SK-N-SH (cell line): ENCODE measurements around the gene ZNF213. TPM values are rescaled to one million over a fixed set of nuclear protein-coding genes. Genes with fewer than 3 reads are reported as not detected.
A peak's percentile ranks its signal among the peaks of the same experiment; 100 is the strongest.

Experiments used
- CTCF ChIA-PET: fragments of 300-600, 350-600 bp; formaldehyde crosslinking; extraction: SDS; loops from one replicate; lab custom pipeline; 2021; lab: Yijun Ruan, JAX
- POLR2A ChIA-PET: fragments of 350-600 bp; sonication (Branson Sonifier 250); formaldehyde crosslinking; extraction: SDS; loops from one replicate; lab custom pipeline; 2020; ENCODE audit warnings: antibody characterized with exemption, inconsistent platforms; lab: Yijun Ruan, JAX
- DNase-seq: peaks from one replicate; pipeline ENCODE4 v3.0.0; 2012
- H2AFZ ChIP-seq: fragments of 200-600 bp; sonication (generic); 2 replicates; pipeline ENCODE4 v1.8.1; 2016; ENCODE audit warnings: antibody characterized with exemption, mild to moderate bottlenecking, low read depth
- H3F3A ChIP-seq: fragments of 200-600 bp; sonication (generic); replicated peaks from 2 replicates; pipeline ENCODE3; 2016; ENCODE audit warnings: antibody characterized with exemption, mild to moderate bottlenecking; ENCODE audit not compliant: insufficient read depth
- H3K27ac ChIP-seq, 2 experiments: fragments of 200-500 bp in 1 of 2; fragments of 200-600 bp in 1 of 2; sonication (Bioruptor generic) in 1 of 2; sonication (generic), shearing (Covaris generic) in 1 of 2; 2 replicates each; pipeline versions ENCODE4 v1.5.1 to v1.6.1; 2014 to 2016; ENCODE audit warnings: low read depth in 2 of 2, inconsistent platforms in 1 of 2, low read length in 1 of 2, mild to moderate bottlenecking in 1 of 2, mixed read lengths in 1 of 2
- H3K27me3 ChIP-seq: fragments of 200-600 bp; sonication (generic), shearing (Covaris generic); 2 replicates; pipeline ENCODE4 v1.6.1; 2016; ENCODE audit warnings: mixed run types; ENCODE audit not compliant: insufficient read depth
- H3K36me3 ChIP-seq, 2 experiments: fragments of 200-500 bp in 1 of 2; fragments of 200-600 bp in 1 of 2; sonication (Bioruptor generic) in 1 of 2; sonication (generic) in 1 of 2; replicated peaks in 1 of 2; 2 replicates each; pipeline versions ENCODE3 to v1.5.1; 2014 to 2016; ENCODE audit warnings: low read length in 1 of 2, mild to moderate bottlenecking in 1 of 2; ENCODE audit not compliant: insufficient read depth in 2 of 2, control insufficient read depth in 1 of 2
- H3K4me1 ChIP-seq, 2 experiments: fragments of 200-500 bp in 1 of 2; fragments of 200-600 bp in 1 of 2; sonication (Bioruptor generic) in 1 of 2; sonication (generic), shearing (Covaris generic) in 1 of 2; 2 replicates each; pipeline versions ENCODE4 v1.5.1 to v1.6.1; 2014 to 2016; ENCODE audit warnings: low read depth in 1 of 2, low read length in 1 of 2, mixed run types in 1 of 2; ENCODE audit not compliant: insufficient read depth in 2 of 2, control insufficient read depth in 1 of 2
- H3K4me2 ChIP-seq: fragments of 200-600 bp; sonication (generic), shearing (Covaris generic); 2 replicates; pipeline ENCODE4 v1.6.1; 2017; ENCODE audit warnings: mixed run types
- H3K4me3 ChIP-seq, 2 experiments: fragments of 200-500 bp in 1 of 2; fragments of 200-600 bp in 1 of 2; sonication (Bioruptor generic) in 1 of 2; sonication (generic), shearing (Covaris generic) in 1 of 2; 2 replicates each; pipeline versions ENCODE4 v1.5.1 to v1.8.1; 2014 to 2016; ENCODE audit warnings: low read depth in 2 of 2, inconsistent platforms in 1 of 2, low read length in 1 of 2, mild to moderate bottlenecking in 1 of 2, mixed read lengths in 1 of 2, moderate library complexity in 1 of 2
- H3K79me2 ChIP-seq: fragments of 200-600 bp; sonication (generic); 2 replicates; pipeline ENCODE4 v1.8.1; 2017; ENCODE audit warnings: mild to moderate bottlenecking; ENCODE audit not compliant: insufficient read depth
- H3K9ac ChIP-seq: fragments of 200-600 bp; sonication (generic); 2 replicates; pipeline ENCODE4 v1.6.1; 2017; ENCODE audit warnings: mixed run types
- H3K9me2 ChIP-seq: fragments of 200-600 bp; sonication (generic); 2 replicates; pipeline ENCODE4 v1.6.1; 2017; ENCODE audit warnings: mixed run types
- H3K9me3 ChIP-seq: fragments of 200-600 bp; sonication (generic); 2 replicates; pipeline ENCODE4 v1.6.1; 2017; ENCODE audit warnings: mixed run types, mild to moderate bottlenecking, moderate library complexity
- H4K20me1 ChIP-seq: fragments of 200-600 bp; sonication (generic); 2 replicates; pipeline ENCODE4 v1.6.1; 2017; ENCODE audit warnings: mild to moderate bottlenecking, mixed run types; ENCODE audit not compliant: insufficient read depth
- CHD2 ChIP-seq: fragments of 150-350 bp; IDR thresholded peaks from 2 replicates; pipeline ENCODE4 v1.6.1; 2018; ENCODE audit warnings: low read length; ENCODE audit not compliant: partially characterized antibody
- EP300 ChIP-seq, 2 experiments: IDR thresholded peaks; 2 replicates each; pipeline versions ENCODE4 v1.4.0 to v1.6.1; 2012; ENCODE audit warnings: borderline replicate concordance in 1 of 2, low read depth in 1 of 2, low read length in 1 of 2
- FOXJ3 ChIP-seq: sonication (generic); formaldehyde crosslinking; IDR thresholded peaks from 2 replicates; pipeline ENCODE4 v1.5.1; 2020; ENCODE audit warnings: mild to moderate bottlenecking, missing genetic modification reagents
- GATA2 ChIP-seq: sonication (generic); formaldehyde crosslinking; IDR thresholded peaks from 2 replicates; pipeline ENCODE4 v1.5.0; 2020; ENCODE audit warnings: mild to moderate bottlenecking, missing genetic modification reagents
- NFIC ChIP-seq: IDR thresholded peaks from 2 replicates; pipeline ENCODE4 v1.4.0; 2012; ENCODE audit warnings: borderline replicate concordance
- NRF1 ChIP-seq: IDR thresholded peaks from 2 replicates; pipeline ENCODE4 v1.6.1; 2012; ENCODE audit warnings: low read depth, mild to moderate bottlenecking, low read length
- PBX3 ChIP-seq: IDR thresholded peaks from 2 replicates; pipeline ENCODE4; 2012
- RAD21 ChIP-seq: IDR thresholded peaks from 2 replicates; pipeline ENCODE4 v1.6.1; 2012; ENCODE audit warnings: mild to moderate bottlenecking, low read length
- SIN3A ChIP-seq: IDR thresholded peaks from 2 replicates; pipeline ENCODE4 v1.6.1; 2012; ENCODE audit warnings: low read depth, mild to moderate bottlenecking, low read length, moderate library complexity, borderline replicate concordance
- SMC3 ChIP-seq: IDR thresholded peaks from 2 replicates; pipeline ENCODE4 v1.6.1; 2012; ENCODE audit warnings: low read depth, low read length, improper control_type of control experiment
- TAF1 ChIP-seq: IDR thresholded peaks from 2 replicates; pipeline ENCODE4 v1.6.1; 2012; ENCODE audit warnings: low read depth, mild to moderate bottlenecking, low read length, moderate library complexity, borderline replicate concordance
- TCF12 ChIP-seq: IDR thresholded peaks from 2 replicates; pipeline ENCODE4 v1.4.0; 2012
- USF2 ChIP-seq: fragments of 150-350 bp; IDR thresholded peaks from 2 replicates; pipeline ENCODE4 v1.6.1; 2017; ENCODE audit warnings: antibody characterized with exemption, low read length, low read depth, borderline replicate concordance
- YY1 ChIP-seq: IDR thresholded peaks from 2 replicates; pipeline ENCODE4 v1.4.0; 2012; ENCODE audit warnings: low read depth, mild to moderate bottlenecking
- WGBS: methylation state at CpG from one replicate; pipeline ENCODE4 v1.1.6; 2017; ENCODE audit warnings: low lambda C conversion rate; 5-methylcytosine and 5-hydroxymethylcytosine counted together
- polyA plus RNA-seq, 3 experiments: library from polyadenylated mRNA; depleted of rRNA; stranded (reverse); fragments of >200 nt; gene quantifications; 2 replicates each; pipeline ENCODE4 v1.2.3, GENCODE V29; 2012
- small RNA-seq, 7 experiments: library from RNA; depleted of rRNA; stranded (forward); fragments of <200 nt; gene quantifications; one replicate each; pipeline ENCODE3, GENCODE V24; 2012

The ZNF213 gene
- polyA plus RNA-seq, 1 of the 3 experiments (the other 2 are of a cell fraction): 1.1 TPM

DNA sequence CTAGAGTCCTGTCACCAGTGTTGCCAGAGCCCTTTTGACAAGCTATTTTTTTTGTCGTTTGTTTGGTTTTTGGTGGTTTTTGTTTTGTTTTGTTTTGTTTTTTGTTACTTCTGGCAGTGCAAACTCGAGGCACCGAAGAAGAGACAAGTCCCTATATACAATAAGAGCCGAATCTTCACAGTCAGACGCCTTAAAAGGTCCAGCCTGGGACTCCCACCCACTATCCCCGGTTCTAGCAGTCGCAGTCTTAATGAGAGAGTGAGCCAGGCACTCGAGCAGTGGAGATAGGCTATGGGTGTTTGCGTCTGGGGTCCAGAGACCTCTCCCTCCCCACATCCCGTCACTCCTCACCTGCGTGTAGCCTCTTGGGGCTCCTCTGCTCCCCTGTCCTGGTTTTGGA lies 55.0 kb downstream of the ZNF213 start:
- CTCF ChIA-PET: interaction anchor here (1.6 kb wide), 1 partner anchor 40 kb away, joined by 5 read pairs; no protein-coding TSS in a partner anchor
- POLR2A ChIA-PET: interaction anchor here (1.0 kb wide), 1 partner anchor 44 kb away, joined by 5 read pairs; no protein-coding TSS in a partner anchor
- 12% methylated on average over 11 of the region's 11 CpGs for WGBS

GRCh38 chr16:3190949-3191353 lies 56.1 kb downstream of the ZNF213 start:
- H3K27me3 ChIP-seq: peaks cover 26% of the 10 kb centered on the region
- no peaks in the 10 kb centered on the region for H3K36me3 ChIP-seq
- H3K4me1 ChIP-seq: peaks cover 0 to 8% of the 10 kb centered on the region in 2 experiments; a peak in 2 of 4 replicates
- ChIA-PET CTCF (no interaction called here), POLR2A (no interaction called here)
- WGBS: 48% methylated on average over 16 of the region's 16 CpGs
- H3K9me3 ChIP-seq: no peaks in the 10 kb centered on the region
- H3K27ac ChIP-seq: no peak overlapping the region
- TF ChIP-seq SMC3: no peak
- no peak for TF ChIP-seq NRF1
- no peak for TF ChIP-seq NFIC
- no peak for TF ChIP-seq USF2
- TF ChIP-seq EP300 (IDR thresholded peaks at IDR 0.05; ENCODE audit: borderline replicate concordance in 1 of 2, low read depth in 1 of 2, low read length in 1 of 2): no peak
- TF ChIP-seq CHD2: no peak
- TF ChIP-seq GATA2 (CRISPR knock-in tag): no peak
- TF ChIP-seq FOXJ3 (CRISPR knock-in tag): no peak
- TF ChIP-seq PBX3: no peak
- TF ChIP-seq TAF1: no peak
- TF ChIP-seq RAD21: no peak
- TF ChIP-seq TCF12: no peak
- peak overlapping the region; percentile 58 for H3K4me2 ChIP-seq
- no peaks in the 10 kb centered on the region for H4K20me1 ChIP-seq
- peaks cover 9% of the 10 kb centered on the region for H3F3A ChIP-seq
- no peak overlapping the region for H3K9ac ChIP-seq
- no peak overlapping the region for H2AFZ ChIP-seq
- no peaks in the 10 kb centered on the region for H3K9me2 ChIP-seq
- H3K4me3 ChIP-seq: peak overlapping the region; percentile 33 to 41
- H3K79me2 ChIP-seq: no peaks in the 10 kb centered on the region
- no peak for DNase-seq

More for the DNA sequence above, 55.0 kb downstream of the ZNF213 start:
- H3K36me3 ChIP-seq: no peaks in the 10 kb centered on the region
- peak overlapping the region; percentile 63 to 90; a peak in 2 of 4 replicates for H3K4me3 ChIP-seq
- H4K20me1 ChIP-seq: no peaks in the 10 kb centered on the region
- H2AFZ ChIP-seq: peak overlapping the region; percentile 100; the same call in 1 of the 2 replicates
- peak overlapping the region; percentile 79 for H3K4me2 ChIP-seq
- no peak overlapping the region for H3K9ac ChIP-seq
- no peak overlapping the region for H3K27ac ChIP-seq
- H3K9me3 ChIP-seq: no peaks in the 10 kb centered on the region
- H3K79me2 ChIP-seq: no peaks in the 10 kb centered on the region
- H3K9me2 ChIP-seq: no peaks in the 10 kb centered on the region
- H3F3A ChIP-seq: peaks cover 12% of the 10 kb centered on the region
- H3K4me1 ChIP-seq: peaks cover 0 to 8% of the 10 kb centered on the region in 2 experiments; a peak in 2 of 4 replicates
- H3K27me3 ChIP-seq: peaks cover 15% of the 10 kb centered on the region
- no peak for DNase-seq
- TF ChIP-seq SIN3A (no peak), YY1 (no peak)

Small RNAs within 50 kb of the gene (small RNA-seq; reads per million reads assigned to genes)
- gene RNU1-22P: 0 to 0.78 (median 0) reads per million in 7 experiments

Other genes starting within 250 kb of the ZNF213 start
- 22.4 and 30.1 TPM in 2 replicates for gene FLYWCH1, start 223.1 kb upstream of the ZNF213 start, polyA plus RNA-seq (2012; rRNA removed)
- gene KREMEN2, start 170.8 kb upstream of the ZNF213 start, polyA plus RNA-seq (2012; rRNA removed): 0.24 and 0.77 TPM in 2 replicates
- gene PAQR4, start 165.7 kb upstream of the ZNF213 start, polyA plus RNA-seq (2012; rRNA removed): 8.4 and 8.8 TPM in 2 replicates
- gene PKMYT1, start 154.6 kb upstream of the ZNF213 start, polyA plus RNA-seq (2012; rRNA removed): 5.3 and 8.5 TPM in 2 replicates
- gene CLDN9, start 122.1 kb upstream of the ZNF213 start, polyA plus RNA-seq (2012; rRNA removed): 0.08 TPM in 1 of 2 replicates, not detected in the other
- 0.20 and 0.24 TPM in 2 replicates for gene CLDN6, start 116.8 kb upstream of the ZNF213 start, polyA plus RNA-seq (2012; rRNA removed)
- 374 and 393 TPM in 2 replicates for gene TNFRSF12A, start 114.7 kb upstream of the ZNF213 start, polyA plus RNA-seq (2012; rRNA removed)
- 34.7 and 54.9 TPM in 2 replicates for gene HCFC1R1, start 111.1 kb upstream of the ZNF213 start, polyA plus RNA-seq (2012; rRNA removed)
- gene THOC6, start 111.0 kb upstream of the ZNF213 start, polyA plus RNA-seq (2012; rRNA removed): 35.7 and 37.7 TPM in 2 replicates
- not detected in 2 replicates for gene BICDL2, start 98.1 kb upstream of the ZNF213 start, polyA plus RNA-seq (2012; rRNA removed)
- 0.03 and 0.05 TPM in 2 replicates for gene MMP25, start 88.5 kb upstream of the ZNF213 start, polyA plus RNA-seq (2012; rRNA removed)
- 26.4 and 34.7 TPM in 2 replicates for gene IL32, start 69.4 kb upstream of the ZNF213 start, polyA plus RNA-seq (2012; rRNA removed)
- 0.05 TPM in 1 of 2 replicates, not detected in the other for gene ZSCAN10, start 35.7 kb upstream of the ZNF213 start, polyA plus RNA-seq (2012; rRNA removed)
- gene ZNF205, start 22.4 kb upstream of the ZNF213 start, polyA plus RNA-seq (2012; rRNA removed): 7.6 and 9.7 TPM in 2 replicates
- 0.54 and 0.71 TPM in 2 replicates for gene OR1F1, start 53.2 kb downstream of the ZNF213 start, polyA plus RNA-seq (2012; rRNA removed)
- gene ZNF200, start 100.1 kb downstream of the ZNF213 start, polyA plus RNA-seq (2012; rRNA removed): 2.8 and 3.5 TPM in 2 replicates
- gene MEFV, start 121.6 kb downstream of the ZNF213 start, polyA plus RNA-seq (2012; rRNA removed): 0.02 TPM in 1 of 2 replicates, not detected in the other
- gene ZNF263, start 148.5 kb downstream of the ZNF213 start, polyA plus RNA-seq (2012; rRNA removed): 13.7 and 16.4 TPM in 2 replicates
- gene TIGD7, start 170.4 kb downstream of the ZNF213 start, polyA plus RNA-seq (2012; rRNA removed): 1.2 and 2.3 TPM in 2 replicates
- 7.2 and 10.5 TPM in 2 replicates for gene ZNF75A, start 170.5 kb downstream of the ZNF213 start, polyA plus RNA-seq (2012; rRNA removed)
- gene OR2C1, start 220.9 kb downstream of the ZNF213 start, polyA plus RNA-seq (2012; rRNA removed): not detected in 2 replicates